ENCODE measurements around the gene FRAS1.

The FRAS1 gene

GRCh38 chr4:78591404-78591803 is 534.3 kb downstream of the FRAS1 start:
- Mint-ChIP-seq H3K27ac (no peak overlapping the region), H3K4me3 (no peak overlapping the region), H3K27me3 (ENCODE audit: low read depth, poor library complexity) (peaks cover 8% of the 10 kb centered on the region), H3K9me3 (peaks cover 10% of the 10 kb centered on the region), H3K4me1 (no peaks in the 10 kb centered on the region), H3K36me3 (ENCODE audit: low read depth) (peaks cover 4% of the 10 kb centered on the region)
- no peak for DNase-seq
- TF ChIP-seq, protein P1, sequence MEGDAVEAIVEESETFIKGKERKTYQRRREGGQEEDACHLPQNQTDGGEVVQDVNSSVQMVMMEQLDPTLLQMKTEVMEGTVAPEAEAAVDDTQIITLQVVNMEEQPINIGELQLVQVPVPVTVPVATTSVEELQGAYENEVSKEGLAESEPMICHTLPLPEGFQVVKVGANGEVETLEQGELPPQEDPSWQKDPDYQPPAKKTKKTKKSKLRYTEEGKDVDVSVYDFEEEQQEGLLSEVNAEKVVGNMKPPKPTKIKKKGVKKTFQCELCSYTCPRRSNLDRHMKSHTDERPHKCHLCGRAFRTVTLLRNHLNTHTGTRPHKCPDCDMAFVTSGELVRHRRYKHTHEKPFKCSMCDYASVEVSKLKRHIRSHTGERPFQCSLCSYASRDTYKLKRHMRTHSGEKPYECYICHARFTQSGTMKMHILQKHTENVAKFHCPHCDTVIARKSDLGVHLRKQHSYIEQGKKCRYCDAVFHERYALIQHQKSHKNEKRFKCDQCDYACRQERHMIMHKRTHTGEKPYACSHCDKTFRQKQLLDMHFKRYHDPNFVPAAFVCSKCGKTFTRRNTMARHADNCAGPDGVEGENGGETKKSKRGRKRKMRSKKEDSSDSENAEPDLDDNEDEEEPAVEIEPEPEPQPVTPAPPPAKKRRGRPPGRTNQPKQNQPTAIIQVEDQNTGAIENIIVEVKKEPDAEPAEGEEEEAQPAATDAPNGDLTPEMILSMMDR (IDR thresholded peaks at IDR 0.05): no peak

DNA sequence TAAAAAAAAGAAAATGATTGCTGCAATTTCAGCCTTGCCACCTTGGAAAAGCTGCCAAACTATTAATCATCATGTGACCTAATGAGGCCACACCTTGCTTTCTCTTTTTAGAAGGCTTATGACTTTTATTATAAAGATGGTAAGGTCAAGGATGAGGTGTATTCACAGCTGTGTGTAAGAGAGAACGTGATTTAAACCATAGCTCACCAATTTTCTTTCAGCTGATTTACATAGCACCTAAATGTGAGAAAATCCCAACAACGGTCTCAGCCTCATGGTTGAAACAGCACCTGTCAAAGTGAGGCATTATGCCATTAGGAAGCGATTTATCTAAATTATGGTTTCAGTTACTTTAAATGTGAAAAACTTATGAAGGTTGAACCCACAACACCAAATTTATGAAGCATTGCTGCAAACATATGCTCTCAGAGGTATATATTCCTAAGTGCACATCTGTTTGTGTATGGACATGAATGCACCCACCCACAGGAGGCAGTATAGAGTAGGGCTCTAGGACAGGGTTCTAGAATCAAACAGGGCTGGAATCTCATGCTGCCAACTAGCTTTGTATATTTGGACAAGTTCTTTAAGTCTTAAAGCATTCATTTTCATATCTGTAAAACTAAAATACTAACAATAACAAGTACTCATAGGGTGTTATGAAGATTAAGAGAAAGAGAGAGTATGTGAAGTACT is 535.1 kb downstream of the FRAS1 start:
- Mint-ChIP-seq H3K4me1 (no peaks in the 10 kb centered on the region), H3K27ac (no peak overlapping the region), H3K36me3 (ENCODE audit: low read depth) (peaks cover 4% of the 10 kb centered on the region), H3K9me3 (peaks cover 10% of the 10 kb centered on the region), H3K27me3 (ENCODE audit: low read depth, poor library complexity) (peaks cover 8% of the 10 kb centered on the region), H3K4me3 (no peak overlapping the region)
- TF ChIP-seq, protein P1 (IDR thresholded peaks at IDR 0.05): peak; percentile 35
- DNase-seq: no peak
